Activated T-helper 1 cell treated with anti-CD3 and anti-CD28 coated beads, Interleukin-12 subunit alpha, Interleukin-12 subunit beta, Interleukin-2, Interleukin-4 antibody, amounts not matched to agents 30 ng/mL and 10 ng/mL and 1 ng/mL, durations not matched to agents 14 hours and 24 hours and 36 hours (primary cell): ENCODE data around the gene EDEM1. TPM values are rescaled to one million over a fixed set of nuclear protein-coding genes. Genes with fewer than 3 reads are reported as not detected.

Experiments
- DNase-seq: peaks from one replicate; pipeline ENCODE4 v3.0.0; 2021; ENCODE audit warnings: low spot score
- H3K27ac Mint-ChIP-seq: one replicate; pipeline ENCODE4 v1.8.0; 2021; ENCODE audit warnings: mild to moderate bottlenecking, mixed read lengths
- H3K27me3 Mint-ChIP-seq: one replicate; pipeline ENCODE4 v1.8.0; 2022; ENCODE audit warnings: mild to moderate bottlenecking, moderate library complexity, mixed read lengths; ENCODE audit not compliant: insufficient read depth
- H3K36me3 Mint-ChIP-seq: one replicate; pipeline ENCODE4 v1.8.0; 2021; ENCODE audit warnings: low read depth, mixed read lengths
- H3K4me1 Mint-ChIP-seq: one replicate; pipeline ENCODE4 v1.8.0; 2021; ENCODE audit warnings: low read depth, mixed read lengths
- H3K4me3 Mint-ChIP-seq: one replicate; pipeline ENCODE4 v1.8.0; 2021; ENCODE audit warnings: mild to moderate bottlenecking, moderate library complexity, mixed read lengths
- H3K9me3 Mint-ChIP-seq: one replicate; pipeline ENCODE4 v1.8.0; 2021; ENCODE audit warnings: mixed read lengths
- intact Hi-C: fragments of 100-400 bp; cut with micrococcal nuclease; formaldehyde crosslinking; loops from one replicate; pipeline ENCODE4 v1.15.1; 2024
- total RNA-seq: library from RNA; stranded (reverse); gene quantifications from 2 replicates; pipeline ENCODE4 v1.2.3, GENCODE V29; 2022

The EDEM1 gene
- total RNA-seq, 1 donor from 2014 or later, result 169 TPM

DNA sequence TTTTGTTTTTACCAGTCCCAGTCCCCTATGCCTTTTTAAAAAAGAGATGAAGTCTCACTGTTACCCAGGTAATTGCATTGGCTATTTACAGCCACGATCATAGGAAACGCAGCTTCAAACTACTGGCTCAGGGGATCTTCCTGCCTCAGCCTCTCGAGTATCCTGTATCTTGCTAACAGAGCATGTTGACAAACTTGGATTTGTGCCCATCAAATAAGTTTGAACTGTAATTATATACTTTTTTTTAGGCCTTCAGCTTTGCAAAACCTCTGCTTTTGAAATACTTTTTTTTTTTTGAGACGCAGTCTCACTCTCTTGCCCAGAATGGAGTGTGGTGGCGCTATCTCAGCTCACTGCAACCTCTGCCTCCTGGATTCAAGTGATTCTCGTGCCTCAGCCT is 3.0 kb upstream of the EDEM1 start:
- H3K27ac Mint-ChIP-seq, result no peak overlapping the region
- H3K9me3 Mint-ChIP-seq, result no peaks in the 10 kb centered on the region
- intact Hi-C loops, result no loop called here
- peaks cover 23% of the 10 kb centered on the region for H3K36me3 Mint-ChIP-seq
- no peak overlapping the region for H3K4me3 Mint-ChIP-seq
- H3K4me1 Mint-ChIP-seq, result peaks cover 32% of the 10 kb centered on the region
- no peak for DNase-seq
- no peaks in the 10 kb centered on the region for H3K27me3 Mint-ChIP-seq

GRCh38 chr3:5185093-5185673 is 2.3 kb upstream of the EDEM1 start:
- DNase-seq, result no peak
- Mint-ChIP-seq H3K4me3 (no peak overlapping the region), H3K9me3 (no peaks in the 10 kb centered on the region), H3K36me3 (peaks cover 23% of the 10 kb centered on the region), H3K27me3 (no peaks in the 10 kb centered on the region), H3K4me1 (peaks cover 37% of the 10 kb centered on the region), H3K27ac (no peak overlapping the region)
- intact Hi-C loops, result no loop called here

DNA sequence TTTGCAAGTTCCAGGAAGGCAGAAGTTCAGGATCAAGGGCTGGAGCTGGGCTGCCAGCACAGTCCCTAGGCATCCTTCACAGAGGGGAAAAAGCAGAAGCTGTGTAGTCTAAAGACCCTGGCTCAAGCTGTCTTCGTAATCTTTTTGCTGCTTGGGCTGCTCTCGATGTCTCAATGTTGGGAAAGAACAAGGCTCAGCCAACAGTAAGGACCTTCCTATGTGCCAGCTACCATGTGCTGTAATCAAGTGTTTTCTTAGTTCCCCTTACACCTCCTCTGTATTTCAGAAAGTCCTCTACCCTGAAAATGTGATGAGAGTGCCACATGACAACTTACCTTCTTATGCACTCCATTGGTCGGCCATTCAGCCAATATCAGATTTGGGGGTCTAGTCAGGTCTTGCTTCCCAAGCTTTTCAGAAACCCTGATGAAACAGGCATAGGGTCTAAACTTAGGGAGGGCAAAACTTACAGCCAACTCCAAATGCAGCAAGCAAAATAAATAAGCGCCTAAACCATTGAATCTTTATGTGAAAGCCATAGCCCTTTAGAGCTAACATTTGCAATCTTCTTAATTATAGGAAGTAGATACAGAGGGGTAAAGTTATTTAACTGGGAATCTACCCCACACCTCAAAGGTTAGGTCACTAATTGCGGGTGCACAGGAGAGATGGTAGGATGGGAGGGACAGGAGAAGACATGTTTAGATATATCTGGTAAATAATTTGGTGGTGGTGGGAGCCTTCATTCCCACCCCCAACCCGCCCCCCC is 1.2 kb upstream of the EDEM1 start:
- Mint-ChIP-seq H3K4me3 (peak overlapping the region; percentile 93), H3K27ac (peak overlapping the region; percentile 46), H3K9me3 (no peaks in the 10 kb centered on the region), H3K27me3 (no peaks in the 10 kb centered on the region), H3K4me1 (peaks cover 39% of the 10 kb centered on the region), H3K36me3 (peaks cover 21% of the 10 kb centered on the region)
- no peak for DNase-seq
- intact Hi-C loops, result loop anchor here (2.0 kb wide), 1 partner anchor 799 kb away; no protein-coding TSS in a partner anchor

DNA sequence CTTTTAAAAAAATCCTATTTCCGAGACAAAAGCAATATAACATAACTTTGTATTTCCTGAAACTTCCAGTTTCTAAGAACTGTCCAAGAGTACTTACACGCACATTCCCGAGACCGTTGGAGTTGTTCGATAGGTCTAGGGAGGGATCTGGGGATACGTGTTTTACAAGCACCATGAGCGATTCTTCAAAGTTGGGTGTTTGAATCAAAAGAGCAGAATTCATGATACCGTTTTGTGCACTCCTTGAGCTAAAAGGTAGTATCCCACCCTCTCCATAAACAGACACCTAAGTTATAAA is 700 bp upstream of the EDEM1 start:
- Mint-ChIP-seq H3K36me3 (peaks cover 27% of the 10 kb centered on the region), H3K27me3 (no peaks in the 10 kb centered on the region)

DNA sequence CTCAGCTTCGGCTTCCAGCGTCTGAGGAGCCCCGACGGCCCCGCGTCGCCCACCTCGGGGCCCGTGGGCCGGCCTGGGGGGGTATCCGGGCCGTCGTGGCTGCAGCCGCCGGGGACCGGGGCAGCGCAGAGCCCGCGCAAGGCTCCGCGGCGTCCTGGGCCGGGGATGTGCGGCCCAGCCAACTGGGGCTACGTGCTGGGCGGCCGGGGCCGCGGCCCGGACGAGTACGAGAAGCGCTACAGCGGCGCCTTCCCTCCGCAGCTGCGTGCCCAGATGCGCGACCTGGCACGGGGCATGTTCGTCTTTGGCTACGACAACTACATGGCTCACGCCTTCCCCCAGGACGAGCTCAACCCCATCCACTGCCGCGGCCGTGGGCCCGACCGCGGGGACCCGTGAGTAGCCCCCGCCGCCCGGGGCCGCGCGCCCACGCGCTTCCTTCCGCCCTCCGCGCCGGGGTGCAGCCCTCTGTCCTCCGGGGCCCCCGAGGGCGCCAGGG is 462 bp downstream of the EDEM1 start:
- no peaks in the 10 kb centered on the region for H3K9me3 Mint-ChIP-seq
- H3K27ac Mint-ChIP-seq, result peak overlapping the region; percentile 98
- peaks cover 32% of the 10 kb centered on the region for H3K36me3 Mint-ChIP-seq
- peak overlapping the region; percentile 93 for H3K4me3 Mint-ChIP-seq
- peaks cover 44% of the 10 kb centered on the region for H3K4me1 Mint-ChIP-seq
- H3K27me3 Mint-ChIP-seq, result no peaks in the 10 kb centered on the region
- peak; percentile 55 for DNase-seq
- intact Hi-C loops, result loop anchor here (1.0 to 2.0 kb wide), 7 partner anchors 9 to 885 kb away; partner anchors contain the start of genes ARL8B, BHLHE40, ITPR1 and SETMAR

More for the DNA sequence above, 700 bp upstream of the EDEM1 start:
- intact Hi-C loops, result loop anchor here (1.0 to 2.0 kb wide), 4 partner anchors 65 to 884 kb away; partner anchors contain the start of genes ARL8B, ITPR1 and SETMAR
- no peak for DNase-seq
- peaks cover 39% of the 10 kb centered on the region for H3K4me1 Mint-ChIP-seq
- H3K4me3 Mint-ChIP-seq, result peak overlapping the region; percentile 93
- no peaks in the 10 kb centered on the region for H3K9me3 Mint-ChIP-seq
- peak overlapping the region; percentile 95 for H3K27ac Mint-ChIP-seq

DNA sequence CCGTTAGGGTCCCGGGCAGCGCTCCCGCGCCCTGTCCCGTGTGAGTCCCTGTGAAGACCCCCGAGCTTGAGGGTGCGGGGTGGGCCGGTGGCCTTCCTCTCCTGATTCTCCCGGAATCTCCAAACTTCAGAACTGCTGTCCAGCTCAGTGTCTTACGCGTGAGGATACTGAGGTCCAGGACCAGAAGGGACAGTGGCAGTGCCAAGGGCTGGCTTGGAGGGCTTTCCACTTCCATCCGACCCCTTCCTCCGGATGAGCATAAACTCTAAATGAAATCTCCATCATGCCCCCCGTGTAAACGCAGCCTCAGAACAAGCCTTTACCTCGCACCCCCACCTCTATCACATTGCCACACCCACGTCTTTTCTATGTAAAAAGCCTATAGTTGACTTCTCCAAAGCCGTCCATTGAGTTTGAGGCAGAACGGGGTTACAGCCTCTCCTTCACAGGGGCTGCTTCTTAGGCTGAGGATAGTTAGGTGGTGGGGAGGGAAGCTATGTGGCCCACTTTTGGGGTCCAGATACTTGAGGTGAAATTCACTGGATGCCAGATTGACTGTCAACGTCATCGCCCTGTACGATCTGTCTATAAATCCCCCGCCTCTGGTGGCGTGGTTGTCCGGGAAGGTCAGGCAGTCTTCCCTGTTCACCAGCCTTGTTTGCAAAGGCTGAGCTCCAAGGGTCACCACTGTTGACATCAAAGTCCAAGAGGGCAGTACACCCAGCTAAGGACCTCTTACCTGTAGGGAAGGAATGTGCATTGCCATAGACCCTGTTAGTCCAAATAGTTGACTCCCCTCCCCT is 1.1 kb downstream of the EDEM1 start:
- DNase-seq, result peak; percentile 34
- Mint-ChIP-seq H3K4me1 (peaks cover 47% of the 10 kb centered on the region), H3K27me3 (no peaks in the 10 kb centered on the region), H3K27ac (peak overlapping the region; percentile 98), H3K4me3 (peak overlapping the region; percentile 92), H3K36me3 (peaks cover 34% of the 10 kb centered on the region), H3K9me3 (no peaks in the 10 kb centered on the region)
- intact Hi-C loops, result loop anchor here (1.0 to 2.0 kb wide), 3 partner anchors 9 to 338 kb away; partner anchors contain the start of gene BHLHE40

DNA sequence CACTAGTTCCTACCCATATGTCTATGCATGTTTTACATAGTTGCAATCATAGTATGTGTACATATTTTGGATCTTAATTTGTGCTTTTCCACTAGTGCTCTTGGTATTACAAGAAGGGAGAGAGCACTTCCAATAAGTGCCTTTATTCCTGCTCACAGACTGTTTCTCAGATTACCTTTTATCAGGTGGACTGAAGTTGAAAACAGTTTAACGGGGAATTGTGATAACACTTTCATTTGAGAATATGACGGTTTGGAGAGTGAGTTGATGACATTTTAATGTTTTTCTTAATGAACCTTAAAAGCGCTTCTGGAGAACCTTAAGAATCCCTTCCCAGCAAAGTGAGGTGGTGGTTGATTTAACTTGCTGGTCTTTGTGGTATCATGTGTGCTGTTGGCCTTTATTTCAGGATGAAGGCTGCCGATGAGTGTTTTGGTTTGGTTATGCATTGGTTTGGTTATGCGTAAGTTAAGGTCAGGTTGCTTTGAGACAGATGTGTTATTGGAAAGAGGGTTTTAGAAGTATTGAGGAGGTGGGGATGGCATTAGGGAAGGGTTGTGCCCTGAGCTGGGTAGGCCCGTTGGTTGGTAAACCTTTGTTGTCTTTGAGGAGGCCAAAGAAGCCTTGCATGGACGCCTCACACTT is 2.8 kb downstream of the EDEM1 start:
- Mint-ChIP-seq H3K4me1 (peaks cover 63% of the 10 kb centered on the region), H3K4me3 (peak overlapping the region; percentile 92), H3K27me3 (no peaks in the 10 kb centered on the region), H3K9me3 (no peaks in the 10 kb centered on the region), H3K27ac (peak overlapping the region; percentile 98), H3K36me3 (peaks cover 48% of the 10 kb centered on the region)
- intact Hi-C loops, result loop anchor here (5.0 kb wide), 1 partner anchor 183 kb away; no protein-coding TSS in a partner anchor
- DNase-seq, result no peak

DNA sequence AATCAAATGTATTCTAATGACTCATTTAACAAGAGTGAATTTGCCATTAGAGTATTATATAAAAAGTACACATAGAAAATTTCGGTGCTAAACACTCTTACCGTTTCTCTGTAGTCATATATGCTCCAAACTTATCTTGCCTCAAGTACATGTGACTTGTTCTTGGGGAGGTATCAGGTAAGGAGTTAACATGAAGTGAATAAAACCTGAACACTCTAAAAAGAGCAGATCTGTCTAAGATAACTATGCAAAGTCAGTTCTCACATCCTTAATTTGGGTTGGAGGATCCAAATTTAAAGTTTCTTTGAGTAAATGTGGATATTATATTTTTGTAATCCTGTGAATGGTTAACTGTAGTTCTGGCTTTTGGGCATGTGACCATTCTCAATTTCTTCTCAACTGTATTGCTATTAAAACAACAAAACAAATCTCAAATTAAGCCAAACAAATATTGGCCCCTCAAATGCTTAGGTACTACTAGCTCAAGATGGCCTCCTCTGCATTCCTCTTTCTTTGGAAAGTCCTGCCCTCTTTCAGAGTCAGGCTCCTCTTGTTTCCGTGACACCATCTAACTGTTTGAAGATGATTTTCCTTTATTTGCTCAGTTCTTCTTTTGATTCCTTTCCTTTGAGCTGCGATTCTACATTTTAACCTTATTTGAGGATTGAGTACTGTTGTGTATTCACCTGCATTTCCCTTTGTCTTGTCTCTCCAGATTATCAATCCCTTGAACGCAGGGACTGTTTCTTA is 4.2 kb downstream of the EDEM1 start:
- Mint-ChIP-seq H3K4me3 (peak overlapping the region; percentile 72), H3K9me3 (no peaks in the 10 kb centered on the region), H3K36me3 (peaks cover 58% of the 10 kb centered on the region), H3K4me1 (peaks cover 67% of the 10 kb centered on the region), H3K27me3 (no peaks in the 10 kb centered on the region), H3K27ac (peak overlapping the region; percentile 94)
- intact Hi-C loops, result loop anchor here (5.0 kb wide), 1 partner anchor 184 kb away; no protein-coding TSS in a partner anchor
- no peak for DNase-seq

- intact Hi-C loops, result loop anchor here (5.0 kb wide), 1 partner anchor 185 kb away; no protein-coding TSS in a partner anchor
Observed at GRCh38 chr3:5192571-5193365, 5.3 kb downstream of the EDEM1 start.

DNA sequence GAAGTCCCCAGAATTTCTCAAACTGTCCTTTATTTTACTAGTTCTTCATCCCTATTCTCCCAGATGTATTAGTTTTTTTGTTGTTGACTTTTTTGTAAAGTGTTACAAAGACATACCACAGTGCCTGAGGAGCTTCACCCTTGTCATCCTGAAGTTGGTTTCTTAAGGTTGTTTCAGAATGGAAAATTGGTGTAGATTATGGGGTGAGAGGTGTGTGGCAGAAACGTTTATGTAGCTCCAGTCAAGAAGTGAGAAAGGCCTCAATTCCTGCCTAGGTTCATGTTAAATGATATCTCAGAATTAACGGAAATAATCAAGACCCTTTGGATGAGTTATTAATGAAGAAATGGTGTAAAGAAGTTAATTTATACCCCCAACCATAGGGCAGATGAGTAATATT is 6.8 kb downstream of the EDEM1 start:
- peaks cover 69% of the 10 kb centered on the region for H3K36me3 Mint-ChIP-seq

More at GRCh38 chr3:5192571-5193365, 5.3 kb downstream of the EDEM1 start:
- no peaks in the 10 kb centered on the region for H3K9me3 Mint-ChIP-seq
- H3K36me3 Mint-ChIP-seq, result peaks cover 67% of the 10 kb centered on the region
- peak overlapping the region; percentile 72 for H3K4me3 Mint-ChIP-seq
- H3K27ac Mint-ChIP-seq, result peak overlapping the region; percentile 94
- H3K4me1 Mint-ChIP-seq, result peaks cover 72% of the 10 kb centered on the region
- no peaks in the 10 kb centered on the region for H3K27me3 Mint-ChIP-seq
- DNase-seq, result no peak

More for the DNA sequence above, 6.8 kb downstream of the EDEM1 start:
- no peak for DNase-seq
- Mint-ChIP-seq H3K9me3 (no peaks in the 10 kb centered on the region), H3K4me1 (peaks cover 86% of the 10 kb centered on the region), H3K4me3 (peak overlapping the region; percentile 74), H3K27me3 (no peaks in the 10 kb centered on the region), H3K27ac (peak overlapping the region; percentile 97)
- intact Hi-C loops, result loop anchor here (1.0 to 5.0 kb wide), 6 partner anchors 172 to 389 kb away; partner anchors contain the start of gene BHLHE40
